ENCODE measurements around the gene RANBP1.
A peak's percentile ranks its signal among the peaks of the same experiment; 100 is the strongest.

RANBP1 gene

DNA sequence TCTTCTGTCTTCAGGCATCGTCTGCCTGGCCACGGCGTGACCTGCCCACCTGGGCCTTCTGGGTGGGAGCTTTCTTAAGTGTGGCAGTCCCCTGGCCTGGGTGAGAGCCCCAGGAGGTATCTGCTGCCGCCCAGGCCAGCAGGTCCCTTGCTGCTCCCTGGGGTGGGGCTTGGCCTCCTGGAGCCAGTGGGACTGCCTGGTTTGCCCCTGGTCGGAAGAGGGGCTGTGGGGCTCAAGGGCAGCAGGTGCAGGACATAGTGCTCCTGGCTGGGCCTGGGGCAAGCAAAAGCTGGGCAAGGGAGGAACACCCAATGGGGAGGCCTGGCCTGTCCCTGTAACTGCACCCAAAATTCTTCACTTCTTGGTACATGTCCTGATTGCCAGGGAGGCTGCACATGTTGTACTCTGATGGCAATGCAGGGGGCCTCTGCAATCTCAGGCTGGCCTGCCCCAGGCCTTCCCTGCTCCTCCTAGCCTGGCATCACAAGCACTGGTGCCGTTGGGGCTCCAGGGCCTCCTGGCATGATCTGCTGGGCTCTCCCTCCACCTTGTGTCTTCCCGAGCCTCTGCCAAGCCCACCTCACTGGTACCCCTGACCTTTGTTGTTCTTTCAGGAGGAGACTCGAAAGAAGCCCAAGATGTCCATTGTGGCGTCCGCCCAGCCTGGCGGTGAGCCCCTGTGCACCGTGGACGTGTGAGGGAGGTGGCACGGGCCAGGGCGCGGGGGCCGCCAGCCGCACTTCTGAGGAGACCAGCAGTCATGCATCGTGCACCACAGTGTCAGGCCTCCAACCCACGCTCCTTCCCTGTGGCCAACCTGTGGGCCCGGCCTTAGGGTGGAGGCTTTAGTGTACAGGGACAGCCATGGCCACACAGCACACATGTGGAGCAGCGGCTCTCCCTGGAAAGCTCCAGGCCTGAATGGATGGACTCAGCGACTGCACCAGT is 6.2 kb upstream of the RANBP1 start:
- no peak for DNase-seq

DNA sequence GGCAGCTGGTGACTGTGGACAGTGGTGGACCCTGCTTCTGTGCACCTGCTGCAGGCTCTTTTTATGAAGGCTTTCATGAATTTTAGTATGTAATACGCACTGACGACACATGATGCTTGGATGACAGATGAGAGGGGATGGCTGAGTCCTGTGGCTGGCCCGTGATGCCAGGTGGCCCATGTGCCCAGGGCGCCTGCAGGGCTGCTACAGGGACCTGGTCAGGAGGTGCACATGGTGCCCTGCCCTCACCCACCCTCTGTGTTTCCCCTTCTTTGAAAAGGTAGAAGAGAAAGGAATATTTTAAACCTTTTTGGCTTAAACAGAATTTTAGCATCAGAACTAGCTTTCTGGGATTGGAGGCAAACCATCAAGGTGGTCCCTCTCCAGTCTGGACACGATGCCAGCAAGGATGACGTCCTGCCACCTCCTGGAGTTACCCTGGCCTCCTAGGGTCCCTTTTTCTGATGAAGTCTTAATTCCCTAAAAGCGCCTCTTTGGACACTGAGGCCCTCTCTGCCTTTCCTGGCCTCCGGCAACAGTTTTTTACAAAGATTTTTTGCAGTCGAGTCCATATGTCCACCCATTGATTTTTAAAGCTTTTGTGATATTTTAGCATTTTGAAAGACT is 5.4 kb upstream of the RANBP1 start:
- no peak for DNase-seq

DNA sequence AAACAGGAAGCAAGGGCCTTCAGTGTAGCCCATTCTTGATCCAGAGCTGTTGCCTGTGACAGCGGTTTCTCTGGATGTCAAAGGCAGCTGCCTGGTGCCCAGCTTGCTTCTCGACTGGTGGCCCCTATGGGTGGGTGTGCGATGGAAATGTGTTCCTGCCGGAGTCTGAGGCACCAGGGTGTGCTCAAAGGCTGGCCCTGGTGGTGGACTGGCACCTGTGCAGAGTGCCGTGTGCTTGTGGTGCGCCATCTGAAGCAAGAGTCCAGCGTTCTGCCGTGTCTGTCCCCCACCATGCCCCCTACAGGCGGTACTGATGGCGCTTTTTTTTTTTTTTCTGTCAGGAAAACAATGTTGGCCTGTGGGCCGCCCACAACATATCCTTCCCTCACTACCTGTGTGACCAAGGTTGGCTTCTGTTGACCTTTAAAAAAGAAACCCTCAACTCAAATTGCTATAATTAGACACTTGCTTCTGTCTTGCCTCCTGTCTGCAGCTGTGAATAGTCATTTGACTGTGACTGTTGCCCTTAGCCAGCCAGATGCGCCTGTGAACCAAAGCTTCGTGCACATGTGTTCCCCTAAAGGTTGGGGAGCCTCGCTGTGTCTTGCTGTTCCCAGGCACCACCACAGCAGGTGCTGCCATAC is 4.7 kb upstream of the RANBP1 start:
- DNase-seq: no peak

DNA sequence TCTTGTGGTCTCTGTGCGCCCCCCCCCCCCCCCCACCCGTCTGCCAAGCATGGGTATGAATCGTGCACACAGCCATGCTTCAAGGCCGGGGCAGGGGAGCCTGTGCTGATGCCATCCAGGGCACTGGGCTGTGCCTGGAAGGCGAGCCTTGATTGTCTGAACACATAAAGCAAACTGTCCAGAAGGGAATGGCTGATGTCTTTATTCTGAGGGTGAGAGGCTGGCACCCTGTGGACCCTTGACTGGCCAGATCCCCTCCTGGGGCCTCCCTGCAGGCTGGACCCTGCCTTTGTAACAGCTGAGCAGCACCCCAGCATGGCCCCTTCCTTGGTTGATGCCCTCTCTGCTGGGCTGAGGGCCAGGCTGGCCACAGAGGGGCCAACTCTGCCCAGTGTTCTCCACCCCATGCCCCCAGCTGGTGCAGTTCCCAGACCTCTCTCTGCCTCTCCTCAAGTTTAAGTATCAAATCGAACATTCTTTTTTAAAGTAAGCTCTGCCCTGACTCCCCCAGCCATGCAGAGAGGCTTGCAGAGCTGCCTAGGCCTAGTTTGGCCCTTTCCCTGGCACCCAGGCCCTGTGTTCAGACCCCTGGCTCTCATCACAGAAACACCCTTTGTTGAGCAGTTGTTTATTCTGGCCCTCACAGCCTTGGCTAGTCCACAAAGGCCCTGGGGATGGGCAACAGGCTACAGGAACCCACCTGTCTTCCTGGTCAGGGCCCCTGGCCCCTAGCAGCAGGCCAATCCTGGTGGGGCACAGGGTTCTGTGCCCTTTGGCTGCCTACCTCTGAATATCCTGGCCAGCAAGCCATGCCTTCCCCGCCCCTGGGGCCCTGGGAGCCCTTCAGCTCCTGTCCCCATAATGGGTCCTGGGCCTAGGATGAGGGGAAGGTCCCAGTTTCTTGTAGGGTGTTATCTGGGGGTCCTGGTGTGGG is 3.9 kb upstream of the RANBP1 start:
- no peak for DNase-seq

DNA sequence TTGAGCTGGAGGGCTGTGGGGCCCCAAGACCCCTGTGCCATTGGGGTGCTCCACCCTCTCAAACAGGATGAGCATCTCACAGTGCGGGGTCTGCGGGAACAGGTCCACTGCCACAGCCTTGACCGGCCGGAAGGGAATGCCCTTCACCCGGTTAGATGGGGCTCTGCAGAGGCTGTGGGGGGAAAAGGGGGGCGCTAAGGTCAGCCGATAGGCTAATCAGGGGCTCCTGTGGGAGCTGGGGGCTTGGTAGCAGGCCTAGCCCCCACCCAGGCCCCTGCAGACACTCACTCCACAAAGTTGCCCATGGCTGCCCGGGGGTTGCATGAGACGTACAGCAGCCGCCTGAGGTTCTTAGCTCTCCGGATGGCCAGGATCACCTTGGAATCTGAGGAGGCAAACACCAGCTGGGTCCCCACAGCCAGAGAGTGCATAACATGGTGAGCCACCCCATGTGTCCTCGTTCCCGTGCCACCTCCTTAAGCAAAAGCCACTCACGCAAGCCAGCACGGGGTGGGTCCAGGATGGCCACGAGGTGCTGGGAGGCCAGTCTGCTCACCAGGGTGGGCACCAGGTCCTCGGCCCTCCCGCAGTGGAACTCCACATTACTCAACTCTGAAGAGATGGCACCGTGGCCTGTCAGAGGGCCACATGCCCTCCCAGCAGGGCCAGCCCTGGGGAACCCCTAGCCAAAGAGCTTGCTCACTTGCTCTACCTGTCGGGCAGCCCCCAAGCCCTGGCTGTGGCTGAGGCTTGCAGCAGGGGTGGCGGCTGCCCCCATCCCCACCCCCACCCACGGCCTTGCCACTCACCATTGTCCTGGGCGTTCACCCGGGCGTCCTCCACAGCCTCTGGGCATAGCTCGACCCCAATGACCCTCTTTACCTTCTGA is 3.0 kb upstream of the RANBP1 start:
- no peak for DNase-seq

DNA sequence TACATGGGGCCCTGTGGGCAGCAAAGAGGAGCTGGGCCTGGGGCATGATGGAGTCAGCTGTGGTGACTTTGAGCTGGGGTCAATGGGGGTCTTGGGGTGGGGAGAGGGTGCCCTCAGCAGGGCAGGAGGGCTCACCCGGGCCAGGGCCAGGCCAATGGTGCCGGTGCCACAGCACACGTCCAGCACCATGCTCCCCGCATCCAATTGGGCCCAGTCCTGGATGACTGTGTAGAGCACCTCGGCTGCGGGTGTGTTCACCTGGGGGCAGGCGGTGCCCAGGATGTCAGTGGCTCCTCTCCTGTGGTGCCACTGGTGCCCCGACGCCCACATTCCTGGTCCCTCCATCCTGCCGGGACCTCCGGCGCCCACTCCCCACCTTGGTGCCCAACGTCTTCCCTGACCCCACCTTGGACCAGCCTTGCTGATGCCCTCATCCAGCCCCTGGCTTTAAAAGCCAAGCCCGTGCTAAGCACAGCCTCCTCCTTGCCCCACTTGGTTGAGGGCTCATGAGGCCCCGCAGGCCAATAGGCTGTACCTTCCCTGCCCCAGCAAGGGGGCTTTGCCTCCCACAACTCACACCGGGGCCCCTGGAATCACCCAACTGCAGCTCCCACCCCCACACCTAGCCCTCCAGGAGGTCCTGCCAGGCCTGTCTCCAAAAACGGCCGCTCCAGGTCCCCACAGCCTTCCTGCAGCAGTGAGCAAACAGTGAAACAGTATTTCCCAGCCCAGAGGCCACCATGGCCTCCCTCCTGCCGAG is 2.2 kb upstream of the RANBP1 start:
- no peak for DNase-seq

DNA sequence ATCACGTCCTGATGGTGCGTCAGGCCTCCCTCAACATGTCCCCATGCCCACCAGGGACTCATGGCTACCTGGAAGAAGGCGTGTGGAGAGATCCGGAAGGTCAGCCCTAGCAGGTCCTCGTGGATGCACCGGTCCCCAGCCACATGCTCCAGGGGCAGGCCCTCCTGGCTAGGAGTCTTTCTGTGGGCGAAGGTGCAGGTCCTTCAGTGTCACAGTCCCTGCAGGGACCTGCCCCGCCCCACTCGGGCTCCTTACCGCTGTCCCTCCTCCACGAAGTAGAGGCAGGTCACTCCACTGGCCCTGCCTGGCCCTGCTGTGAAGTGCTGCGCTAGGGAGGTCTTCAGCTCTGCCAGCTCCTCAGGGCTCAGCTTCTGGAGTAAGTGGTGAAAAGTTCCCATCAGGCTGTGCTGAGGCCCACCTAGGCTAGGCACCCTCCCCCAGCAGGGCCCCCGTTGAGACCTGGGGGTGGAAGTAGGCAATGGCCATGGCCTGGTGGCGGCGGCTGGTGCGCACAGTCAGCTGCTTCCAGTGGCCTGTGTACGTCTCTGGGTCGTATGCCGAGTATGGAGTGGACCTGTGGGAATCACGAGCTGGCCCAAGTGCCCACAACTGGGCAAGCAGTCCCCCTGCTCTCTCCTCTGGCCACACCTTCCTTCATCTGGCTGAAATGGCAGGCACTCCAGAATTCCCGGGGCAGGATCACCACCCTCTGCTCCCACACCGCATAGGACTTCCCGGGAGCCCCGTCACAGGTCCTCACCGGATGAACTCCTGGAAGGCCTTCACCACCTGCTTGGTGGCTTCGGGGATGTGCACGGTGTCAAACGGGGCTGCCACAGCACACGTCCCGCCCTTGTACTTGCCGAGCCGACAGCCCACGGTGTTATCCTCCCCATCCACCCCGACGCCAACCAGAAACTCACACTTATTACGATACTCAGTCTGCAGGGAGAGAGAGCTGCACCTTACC is 1.1 kb upstream of the RANBP1 start:
- no peak for DNase-seq

DNA sequence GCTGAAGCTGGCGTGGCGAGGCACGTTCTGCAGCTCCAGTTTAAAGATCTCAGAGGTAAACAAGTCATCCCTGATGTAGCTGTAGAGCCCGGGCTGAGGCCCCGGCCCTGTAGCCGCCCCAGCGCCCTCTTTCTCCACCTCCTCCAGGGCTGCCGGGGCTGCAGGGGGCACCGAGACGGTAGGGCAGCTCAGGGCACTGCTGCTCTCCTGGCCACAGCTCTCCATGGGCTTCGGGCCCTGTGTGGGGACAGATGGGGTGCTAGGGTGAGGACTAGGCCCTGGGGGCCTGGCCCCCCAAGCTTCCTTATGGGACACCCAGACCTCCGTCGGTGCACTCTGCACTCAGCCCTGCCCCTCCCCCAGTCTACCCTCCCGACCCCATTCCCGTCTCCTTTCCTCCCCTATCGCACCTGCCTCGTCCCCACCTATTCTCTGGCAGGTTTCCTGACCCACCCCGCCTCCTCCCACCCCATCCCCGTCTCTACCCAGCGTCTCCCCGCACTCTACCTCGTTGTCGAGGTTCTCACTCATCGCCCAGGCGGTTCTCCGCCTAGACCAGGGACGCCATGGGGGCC is 559 bp downstream of the RANBP1 start:
- no peak for DNase-seq

DNA sequence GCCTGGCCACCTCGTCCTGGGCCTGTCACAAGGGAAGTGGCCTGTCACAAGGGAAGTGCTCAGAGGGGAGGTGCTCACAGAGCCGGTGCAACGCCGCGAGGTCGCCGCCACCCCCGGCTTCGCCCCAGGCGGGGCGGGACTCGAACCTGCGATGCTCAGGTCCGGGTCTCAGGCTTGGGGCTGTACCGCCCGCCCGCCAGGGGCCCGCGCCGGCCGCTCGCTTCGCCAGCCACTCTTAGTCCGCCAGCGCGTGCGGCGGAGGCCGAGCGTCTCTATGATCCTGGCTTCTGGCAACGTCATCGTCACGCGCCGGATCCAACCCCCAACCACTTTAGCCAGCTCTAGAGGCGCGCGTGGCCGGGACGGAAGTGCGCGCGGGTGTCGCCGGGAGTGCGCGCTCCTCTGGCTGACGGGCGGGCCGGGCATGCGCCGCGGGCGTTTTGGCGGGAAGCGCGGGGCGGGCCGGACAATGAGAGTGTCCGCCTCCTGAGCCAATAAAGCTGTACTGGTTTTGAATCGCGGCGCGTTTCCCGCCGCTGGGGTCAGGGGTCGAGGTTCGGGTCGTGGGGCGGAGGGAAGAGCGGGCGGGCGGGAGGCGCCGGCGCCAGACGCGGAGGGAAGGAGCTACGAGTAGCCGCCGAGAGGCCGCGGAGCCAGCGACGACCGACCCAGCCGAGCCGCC is 1.2 kb downstream of the RANBP1 start, which contains the start of gene TRMT2A:
TSS of gene TRMT2A (minus strand) at position 276 of the 682 bp plus-strand sequence. CDS start 320 bp downstream, outside the sequence.
- DNase-seq: peak; percentile 92

DNA sequence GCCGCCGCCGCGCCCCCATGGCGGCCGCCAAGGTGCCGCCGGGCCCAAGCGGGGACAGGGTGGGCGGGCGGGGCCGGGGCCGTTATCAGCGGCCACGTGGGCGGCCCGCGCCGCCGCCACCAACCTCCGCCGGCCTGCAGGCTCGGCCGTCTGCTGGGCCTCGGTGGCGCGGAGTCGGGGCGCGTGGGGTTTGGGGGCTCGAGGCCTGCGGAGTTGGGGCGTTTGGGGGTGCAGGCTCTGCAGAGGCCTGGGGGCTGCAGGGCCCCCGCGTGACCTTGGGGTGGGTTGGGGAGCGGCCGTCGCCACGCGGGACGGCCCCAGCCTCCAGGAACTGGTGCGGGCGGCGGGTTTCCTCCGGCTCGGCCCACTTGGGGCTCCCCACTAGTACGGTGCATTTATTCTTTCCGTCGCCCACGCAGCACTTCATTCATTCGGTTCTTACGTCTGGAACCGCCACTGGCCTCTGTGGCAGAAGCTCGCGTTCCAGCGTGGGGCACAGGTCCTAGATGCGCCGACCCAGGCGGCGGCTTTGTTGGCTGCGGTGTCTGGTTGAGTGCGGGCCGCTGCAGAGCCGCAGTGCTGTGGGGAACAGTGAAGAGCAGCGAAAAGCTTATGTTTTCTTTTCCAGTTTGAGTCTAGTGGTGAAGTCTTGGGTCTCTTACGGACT is 1.9 kb downstream of the RANBP1 start:
- no peak for DNase-seq

DNA sequence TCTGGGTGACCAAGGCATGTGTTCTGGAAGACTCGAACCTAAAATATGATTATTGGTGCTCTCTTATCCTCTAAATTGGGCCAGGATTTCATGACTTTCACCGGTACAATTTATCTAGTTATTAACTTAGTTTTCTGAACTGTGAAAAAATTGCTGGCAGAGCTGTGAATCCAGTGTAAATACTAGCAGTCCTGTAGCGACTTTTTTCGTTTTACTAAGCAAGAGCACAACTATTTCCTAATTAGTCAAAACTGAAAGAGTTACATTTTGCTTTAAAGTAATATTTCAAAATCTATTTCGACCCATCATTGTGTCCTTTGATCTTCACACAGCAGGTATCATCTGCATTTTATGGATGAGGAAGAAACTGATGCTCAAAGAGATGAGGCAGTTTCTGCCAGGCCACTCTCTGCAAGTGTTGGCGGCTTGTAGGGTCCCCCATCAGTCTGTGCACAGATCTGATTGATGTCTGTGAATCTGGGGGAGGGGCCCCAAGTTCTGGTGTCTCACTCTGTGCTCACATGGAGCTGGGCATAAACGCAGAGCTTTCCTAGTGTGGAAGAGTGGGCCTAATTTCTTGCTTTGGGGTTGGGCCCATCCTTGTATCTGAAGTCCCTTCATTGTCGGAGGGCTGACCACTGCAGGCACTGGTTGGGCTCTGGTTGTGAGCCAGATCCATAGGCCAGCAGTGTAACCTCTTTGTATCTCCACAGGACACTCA is 2.6 kb downstream of the RANBP1 start:
- DNase-seq: no peak

DNA sequence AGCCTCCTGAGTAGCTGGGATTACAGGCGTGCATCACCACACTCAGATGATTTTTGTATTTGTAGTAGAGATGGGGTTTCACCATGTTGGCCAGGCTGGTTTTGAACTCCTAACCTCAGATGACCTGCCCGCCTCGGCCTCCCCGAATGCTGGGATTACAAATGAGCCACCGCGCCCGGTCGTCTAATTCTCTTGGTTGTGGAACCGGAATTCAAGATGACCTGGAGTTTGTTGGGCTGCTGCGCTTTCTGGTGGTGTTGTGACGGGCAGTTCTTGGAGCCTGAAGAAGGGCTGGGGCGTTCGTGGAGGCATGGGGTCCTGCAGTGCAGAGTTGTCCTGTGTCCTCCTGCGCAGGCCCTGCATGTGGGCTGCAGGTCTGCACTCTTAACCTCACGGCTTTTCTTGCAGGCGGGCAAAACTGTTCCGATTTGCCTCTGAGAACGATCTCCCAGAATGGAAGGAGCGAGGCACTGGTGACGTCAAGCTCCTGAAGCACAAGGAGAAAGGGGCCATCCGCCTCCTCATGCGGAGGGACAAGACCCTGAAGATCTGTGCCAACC is 6.0 kb downstream of the RANBP1 start:
- no peak for DNase-seq

DNA sequence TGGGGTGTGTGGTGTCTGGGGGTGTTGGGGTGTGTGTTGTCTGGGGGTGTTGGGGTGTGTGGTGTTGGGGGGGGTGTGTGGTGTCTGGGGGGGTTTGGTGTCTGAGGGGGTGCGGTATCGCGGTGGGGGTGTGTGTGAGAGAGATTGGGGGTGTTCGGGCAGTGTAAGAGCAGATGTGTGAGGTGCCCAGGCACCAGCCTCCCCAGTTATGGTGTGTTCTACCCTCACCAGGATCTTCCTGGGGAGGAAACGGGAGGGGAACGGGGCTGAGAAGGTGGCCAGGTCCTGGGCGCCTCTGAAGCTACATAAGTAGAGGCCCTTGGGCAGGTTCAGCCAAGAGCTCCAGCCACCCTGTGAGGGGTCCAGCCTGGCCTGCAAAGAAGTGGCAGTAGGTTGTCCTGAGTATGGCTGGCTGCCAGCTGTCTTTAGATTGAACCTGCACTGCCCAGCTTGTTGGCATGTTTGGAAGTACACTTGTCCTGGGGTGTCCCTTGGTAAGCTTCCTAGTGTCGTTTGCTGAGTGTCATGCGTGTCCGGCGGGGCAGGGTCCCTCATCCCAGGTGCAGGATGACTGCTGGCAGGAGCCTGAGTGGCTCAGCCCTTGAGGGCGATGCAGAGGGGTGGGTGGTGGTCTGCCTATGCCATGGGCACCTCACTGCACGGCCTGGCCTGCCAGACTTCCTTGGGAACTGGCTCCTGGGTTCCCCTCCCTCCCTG is 7.6 kb downstream of the RANBP1 start:
- DNase-seq: no peak

DNA sequence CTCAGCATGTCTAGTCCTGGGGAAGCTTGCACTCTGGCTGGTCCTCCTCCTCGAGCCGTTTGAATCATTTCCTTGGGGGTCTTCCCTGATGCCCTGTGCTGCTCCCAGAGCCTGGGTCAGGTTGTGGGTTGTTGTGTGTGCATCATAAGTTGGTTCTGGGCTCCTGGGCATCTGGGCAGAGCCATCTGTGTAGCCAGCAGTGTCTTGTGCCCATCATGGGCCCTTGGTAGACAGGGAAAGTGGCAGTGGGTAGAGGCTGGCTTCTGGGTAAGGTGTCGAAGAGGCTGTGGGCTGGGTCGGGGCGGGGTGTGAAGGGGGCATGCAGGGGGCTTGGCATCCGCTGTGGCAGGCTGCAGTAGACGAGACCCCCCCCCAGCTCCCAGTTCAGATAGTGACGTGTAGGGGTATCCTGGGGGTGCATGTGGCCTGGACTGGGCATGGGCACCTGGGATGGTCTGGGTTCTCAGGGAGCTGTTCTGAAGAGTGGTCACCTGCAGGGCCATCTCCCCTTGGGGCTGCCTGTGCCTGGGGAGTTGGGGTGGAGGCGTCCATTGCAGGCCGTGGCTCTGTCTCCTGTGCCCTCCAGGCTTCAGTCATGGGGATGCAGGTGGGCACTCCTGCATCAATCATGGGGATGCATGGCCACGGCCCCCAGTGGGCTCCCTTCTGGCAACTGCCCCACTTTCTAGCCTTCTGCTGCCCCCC is 8.3 kb downstream of the RANBP1 start:
- no peak for DNase-seq
